Measurements from ENCODE around the gene CSTF2. TPM values are rescaled to one million over a fixed set of nuclear protein-coding genes. Genes with fewer than 3 reads are reported as not detected.
A peak's percentile ranks its signal among the peaks of the same experiment; 100 is the strongest.
"Not testable (repeated sequence)": the region's sequence is repeated elsewhere in the genome, so short reads cannot be mapped to it uniquely, and the experiment has no call there.

CSTF2 gene
- total and polyA plus RNA-seq, 7 experiments from 2014 or later: 8.6 to 41.8 (median 16.1) TPM

DNA sequence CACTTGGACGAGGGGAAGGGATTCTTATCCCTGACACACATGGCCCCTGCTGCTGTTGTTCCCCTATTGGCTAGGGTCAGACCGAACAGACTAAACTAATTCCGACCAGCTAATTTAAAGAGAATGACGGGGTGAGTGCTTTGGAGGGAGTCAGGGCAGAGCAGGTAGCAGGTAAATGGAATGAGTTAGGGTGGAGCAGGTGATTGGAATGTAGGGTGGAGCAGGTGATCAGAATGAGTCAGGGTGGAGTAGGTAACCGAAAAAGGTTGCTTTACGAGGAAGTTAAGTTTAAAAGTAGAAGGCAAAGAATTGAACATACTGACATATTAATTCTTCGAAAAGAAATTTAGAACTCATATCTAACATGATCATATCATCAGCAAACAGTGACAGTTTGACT lies 11.9 kb upstream of the CSTF2 start:
- H3K27ac ChIP-seq (ENCODE audit: low read depth, low read length); CTCF ChIA-PET; H3K36me3 Mint-ChIP-seq; POLR2A ChIA-PET; intact Hi-C loops (cut with micrococcal nuclease); H3K9me3 ChIP-seq (ENCODE audit: control insufficient read depth in 2 of 3, low read length in 3 of 3); H3K36me3 ChIP-seq (ENCODE audit: control insufficient read depth in 2 of 3, insufficient read depth in 3 of 3, low read length in 3 of 3); H3K4me1 ChIP-seq (ENCODE audit: control insufficient read depth in 2 of 2, insufficient read depth in 2 of 2, low read length in 2 of 2); ATAC-seq; H3K4me3 Mint-ChIP-seq; H3K4me3 ChIP-seq (ENCODE audit: low read length); H3K27ac Mint-ChIP-seq; H3K27me3 ChIP-seq (ENCODE audit: control insufficient read depth in 2 of 2, insufficient read depth in 2 of 2, low read length in 2 of 2); DNase-seq; H3K4me1 Mint-ChIP-seq: not testable (repeated sequence)
- H3K9me3 Mint-ChIP-seq: peaks cover 0 to 44% (median 12%) of the 10 kb centered on the region in 11 donors
- H3K27me3 Mint-ChIP-seq: peaks cover 20 to 48% (median 27%) of the 10 kb centered on the region in 5 donors

DNA sequence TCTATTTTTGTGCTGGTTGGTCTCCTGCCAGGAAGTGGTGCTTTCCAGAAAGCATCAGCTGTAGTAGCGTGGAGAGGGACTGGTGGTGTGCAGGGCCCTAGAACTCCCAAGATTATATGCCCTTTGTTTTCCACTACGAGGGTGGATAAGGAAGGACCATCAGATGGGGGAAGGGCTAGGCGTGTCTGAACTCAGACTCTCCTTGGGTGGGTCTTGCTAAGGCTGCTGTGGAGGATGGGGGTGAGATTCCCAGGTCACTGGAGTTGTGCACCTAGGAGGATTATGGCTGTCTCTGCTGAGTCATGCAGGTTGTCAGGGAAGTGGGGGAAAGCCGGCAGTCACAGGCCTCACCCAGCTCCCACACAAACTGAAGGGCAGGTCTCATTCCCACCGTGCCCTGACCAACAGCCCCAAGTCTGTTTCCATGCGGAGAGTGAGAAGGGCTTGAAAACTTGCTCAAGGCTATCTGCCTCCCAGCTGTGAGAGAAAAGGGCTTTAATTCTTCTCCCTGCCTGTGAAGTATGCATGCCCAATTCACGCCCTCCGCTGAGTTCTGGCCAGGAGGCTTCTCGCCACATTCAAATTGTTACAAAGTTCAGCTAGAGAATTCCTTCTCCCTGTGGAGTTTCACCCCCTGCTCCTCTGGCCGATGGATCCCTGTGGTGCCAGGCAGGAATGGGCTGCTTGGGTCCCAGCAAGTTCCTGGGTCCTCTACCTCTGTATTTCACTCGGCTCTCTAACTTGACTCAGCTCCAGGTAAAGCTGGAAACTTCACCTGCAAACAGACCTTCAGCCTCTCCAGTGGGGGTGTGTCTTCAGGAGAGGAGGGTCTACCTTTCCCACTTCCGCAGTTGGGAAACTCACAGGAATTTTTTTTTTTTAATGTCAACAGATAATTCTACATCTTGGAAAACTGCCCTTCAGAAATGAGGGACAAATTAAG lies 7.7 kb upstream of the CSTF2 start:
- DNase-seq (no peak), ATAC-seq (no peak)
- no peak overlapping the region for H3K4me3 Mint-ChIP-seq
- CTCF ChIA-PET: no interaction called here
- peaks cover 20 to 56% (median 31%) of the 10 kb centered on the region in 5 donors for H3K27me3 Mint-ChIP-seq
- H3K27me3 ChIP-seq (ENCODE audit: control insufficient read depth in 2 of 2, insufficient read depth in 2 of 2, low read length in 2 of 2): no peaks in the 10 kb centered on the region
- H3K9me3 Mint-ChIP-seq: peaks cover 0 to 19% (median 5%) of the 10 kb centered on the region in 11 donors
- no peak overlapping the region for H3K27ac ChIP-seq (ENCODE audit: low read depth, low read length)
- H3K9me3 ChIP-seq (ENCODE audit: control insufficient read depth in 2 of 3, low read length in 3 of 3): no peaks in the 10 kb centered on the region
- H3K36me3 ChIP-seq (ENCODE audit: control insufficient read depth in 2 of 3, insufficient read depth in 3 of 3, low read length in 3 of 3): no peaks in the 10 kb centered on the region
- no peak overlapping the region for H3K27ac Mint-ChIP-seq
- POLR2A ChIA-PET: no interaction called here
- H3K4me1 ChIP-seq (ENCODE audit: control insufficient read depth in 2 of 2, insufficient read depth in 2 of 2, low read length in 2 of 2): no peaks in the 10 kb centered on the region
- H3K36me3 Mint-ChIP-seq: no peaks in the 10 kb centered on the region
- H3K4me3 ChIP-seq (ENCODE audit: low read length): no peak overlapping the region
- intact Hi-C loops (cut with micrococcal nuclease): no loop called here
- no peaks in the 10 kb centered on the region for H3K4me1 Mint-ChIP-seq

DNA sequence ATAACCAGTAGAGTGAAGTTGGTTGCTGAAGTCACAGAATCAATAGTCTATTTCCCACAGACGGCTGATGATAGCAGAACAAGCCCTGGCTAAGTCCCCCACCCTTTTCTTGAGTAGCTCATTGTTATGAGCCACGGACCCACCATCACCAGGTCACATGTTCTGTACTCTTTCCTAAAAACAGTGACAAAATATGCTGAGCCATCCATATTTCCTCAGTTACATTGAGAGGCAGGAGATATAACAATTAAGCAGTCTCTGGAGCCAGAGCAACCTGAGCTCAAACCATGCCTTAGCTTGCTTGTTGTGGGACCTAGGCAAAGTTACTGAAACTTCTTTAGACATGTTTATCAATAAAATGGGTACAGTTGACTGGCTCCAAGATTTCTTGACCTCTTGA lies 2.9 kb upstream of the CSTF2 start:
- H3K36me3 ChIP-seq (ENCODE audit: control insufficient read depth in 2 of 3, insufficient read depth in 3 of 3, low read length in 3 of 3): peaks cover 0 to 3% (median 0%) of the 10 kb centered on the region in 3 experiments
- peaks cover 0 to 4% (median 3%) of the 10 kb centered on the region in 5 donors for H3K36me3 Mint-ChIP-seq
- H3K9me3 Mint-ChIP-seq: peaks cover 0 to 6% (median 0%) of the 10 kb centered on the region in 11 donors
- H3K27me3 Mint-ChIP-seq: peaks cover 4 to 29% (median 5%) of the 10 kb centered on the region in 5 donors
- no peaks in the 10 kb centered on the region for H3K9me3 ChIP-seq (ENCODE audit: control insufficient read depth in 2 of 3, low read length in 3 of 3)
- H3K27ac ChIP-seq (ENCODE audit: low read depth, low read length): no peak overlapping the region
- H3K4me1 Mint-ChIP-seq: peaks cover 5 to 10% (median 6%) of the 10 kb centered on the region in 7 donors
- H3K27me3 ChIP-seq (ENCODE audit: control insufficient read depth in 2 of 2, insufficient read depth in 2 of 2, low read length in 2 of 2): no peaks in the 10 kb centered on the region
- H3K4me1 ChIP-seq (ENCODE audit: control insufficient read depth in 2 of 2, insufficient read depth in 2 of 2, low read length in 2 of 2): no peaks in the 10 kb centered on the region
- H3K4me3 ChIP-seq (ENCODE audit: low read length): no peak overlapping the region
- DNase-seq: no peak
- CTCF ChIA-PET: no interaction called here
- intact Hi-C loops (cut with micrococcal nuclease): no loop called here
- no peak for ATAC-seq
- H3K4me3 Mint-ChIP-seq: no peak overlapping the region
- H3K27ac Mint-ChIP-seq: no peak overlapping the region
- POLR2A ChIA-PET: no interaction called here

DNA sequence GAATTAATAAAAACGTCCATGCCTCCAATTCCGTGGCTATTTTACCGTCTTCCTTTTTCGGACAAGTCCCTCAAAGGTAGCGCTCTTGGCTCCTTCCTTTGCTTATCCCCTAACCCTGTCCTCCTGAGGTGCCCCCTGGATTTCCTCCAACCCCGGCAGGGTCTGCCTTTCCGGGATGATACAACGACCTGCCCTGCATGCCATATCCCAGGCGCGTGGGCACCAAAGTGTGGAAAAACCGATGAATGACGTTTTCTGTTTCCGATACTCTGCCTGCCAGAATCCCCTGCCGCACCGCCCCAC lies 706 bp upstream of the CSTF2 start:
- DNase-seq: peak in 1 of 9 donors; percentile 39
- H3K9me3 ChIP-seq (ENCODE audit: control insufficient read depth in 2 of 3, low read length in 3 of 3): no peaks in the 10 kb centered on the region
- peaks cover 0 to 16% (median 0%) of the 10 kb centered on the region in 3 experiments for H3K36me3 ChIP-seq (ENCODE audit: control insufficient read depth in 2 of 3, insufficient read depth in 3 of 3, low read length in 3 of 3)
- Mint-ChIP-seq H3K27me3 (peaks cover 0 to 16% (median 4%) of the 10 kb centered on the region in 5 donors), H3K27ac (peak overlapping the region; percentile 85 to 97 (median 93)), H3K36me3 (peaks cover 0 to 11% (median 8%) of the 10 kb centered on the region in 5 donors), H3K9me3 (no peaks in the 10 kb centered on the region), H3K4me3 (peak overlapping the region; percentile 85 to 96 (median 91)), H3K4me1 (peaks cover 5 to 10% (median 6%) of the 10 kb centered on the region in 7 donors)
- POLR2A ChIA-PET: no interaction called here
- intact Hi-C loops (cut with micrococcal nuclease): loop anchor here in 1 of 2 donors (1.0 kb wide), 1 partner anchor 571 kb away; no protein-coding TSS in a partner anchor
- peak overlapping the region; percentile 68 for H3K4me3 ChIP-seq (ENCODE audit: low read length)
- peak overlapping the region; percentile 80 for H3K27ac ChIP-seq (ENCODE audit: low read depth, low read length)
- no peaks in the 10 kb centered on the region for H3K27me3 ChIP-seq (ENCODE audit: control insufficient read depth in 2 of 2, insufficient read depth in 2 of 2, low read length in 2 of 2)
- CTCF ChIA-PET: no interaction called here
- ATAC-seq: no peak
- no peaks in the 10 kb centered on the region for H3K4me1 ChIP-seq (ENCODE audit: control insufficient read depth in 2 of 2, insufficient read depth in 2 of 2, low read length in 2 of 2)

DNA sequence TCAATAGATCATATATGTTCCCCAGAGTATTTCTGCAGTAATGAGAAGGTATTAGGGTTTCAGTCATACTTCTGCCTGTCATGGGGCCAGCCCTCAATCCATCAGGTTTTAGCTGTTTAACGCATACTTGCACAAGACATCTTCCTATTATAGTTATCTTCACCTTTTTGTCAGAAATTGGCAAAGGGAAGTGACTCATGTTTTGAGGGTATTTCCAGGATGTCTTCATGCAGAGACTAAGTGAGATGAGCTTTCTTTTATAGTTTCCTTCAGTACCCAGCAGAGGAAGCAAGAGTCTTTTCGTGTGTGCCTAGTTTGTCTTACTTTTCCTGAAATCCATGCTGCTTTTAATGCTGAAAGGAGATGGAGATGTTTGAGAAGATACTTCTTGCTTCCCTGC lies 9.5 kb downstream of the CSTF2 start:
- Histone ChIP-seq H3K4me1 (ENCODE audit: control insufficient read depth in 2 of 2, insufficient read depth in 2 of 2, low read length in 2 of 2) (no peaks in the 10 kb centered on the region), H3K27me3 (ENCODE audit: control insufficient read depth in 2 of 2, insufficient read depth in 2 of 2, low read length in 2 of 2) (no peaks in the 10 kb centered on the region), H3K36me3 (ENCODE audit: control insufficient read depth in 2 of 3, insufficient read depth in 3 of 3, low read length in 3 of 3) (peaks cover 0 to 44% (median 4%) of the 10 kb centered on the region in 3 experiments), H3K9me3 (ENCODE audit: control insufficient read depth in 2 of 3, low read length in 3 of 3) (no peaks in the 10 kb centered on the region), H3K4me3 (ENCODE audit: low read length) (no peak overlapping the region), H3K27ac (ENCODE audit: low read depth, low read length) (peak overlapping the region; percentile 46)
- H3K27ac Mint-ChIP-seq: peak overlapping the region in 8 of 9 donors; percentile 62 to 99 (median 84)
- H3K4me1 Mint-ChIP-seq: peaks cover 8 to 30% (median 13%) of the 10 kb centered on the region in 7 donors
- H3K9me3 Mint-ChIP-seq: peaks cover 0 to 3% (median 0%) of the 10 kb centered on the region in 11 donors
- peaks cover 8 to 37% (median 21%) of the 10 kb centered on the region in 5 donors for H3K36me3 Mint-ChIP-seq
- peak; percentile 80 for ATAC-seq
- ChIA-PET POLR2A (no interaction called here), CTCF (no interaction called here)
- no peaks in the 10 kb centered on the region for H3K27me3 Mint-ChIP-seq
- peak overlapping the region in 9 of 10 donors; percentile 23 to 81 (median 48) for H3K4me3 Mint-ChIP-seq
- intact Hi-C loops (cut with micrococcal nuclease): loop anchor here in 1 of 2 donors (1.0 to 10.0 kb wide), 5 partner anchors 9 to 1768 kb away; partner anchors contain the start of genes ARMCX5, CSTF2, TIMM8A and TRMT2B
- DNase-seq: peak in 4 of 9 donors; percentile 9 to 19 (median 13)

DNA sequence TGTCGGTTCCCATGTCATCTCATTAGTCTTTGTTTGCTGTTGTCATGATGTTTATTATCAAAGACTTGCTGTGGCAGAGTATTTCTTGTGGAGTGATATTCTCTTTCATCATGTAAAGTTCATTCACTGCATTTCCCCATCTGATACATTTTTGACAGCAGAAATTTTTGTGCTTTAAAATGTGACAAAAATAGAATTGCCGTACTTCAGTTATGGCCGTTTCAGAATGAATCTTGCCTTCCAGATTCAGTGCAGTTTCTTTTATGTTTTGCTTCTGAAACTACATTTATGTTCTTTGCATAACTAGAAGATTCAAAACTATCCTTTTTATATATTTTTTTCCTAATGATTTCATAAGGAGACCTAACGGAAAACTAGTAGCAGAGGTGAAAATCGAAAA lies 10.0 kb downstream of the CSTF2 start:
- peak overlapping the region in 9 of 10 donors; percentile 23 to 81 (median 48) for H3K4me3 Mint-ChIP-seq
- intact Hi-C loops (cut with micrococcal nuclease): loop anchor here in 1 of 2 donors (2.0 kb wide), 1 partner anchor 223 kb away; the partner anchor contains the start of gene TRMT2B
- DNase-seq (no peak), ATAC-seq (peak; percentile 18)
- H3K27ac ChIP-seq (ENCODE audit: low read depth, low read length): peak overlapping the region; percentile 40
- H3K36me3 ChIP-seq (ENCODE audit: control insufficient read depth in 2 of 3, insufficient read depth in 3 of 3, low read length in 3 of 3): peaks cover 0 to 44% (median 4%) of the 10 kb centered on the region in 3 experiments
- peaks cover 8 to 34% (median 20%) of the 10 kb centered on the region in 5 donors for H3K36me3 Mint-ChIP-seq
- H3K4me3 ChIP-seq (ENCODE audit: low read length): no peak overlapping the region
- H3K4me1 Mint-ChIP-seq: peaks cover 8 to 30% (median 13%) of the 10 kb centered on the region in 7 donors
- ChIA-PET POLR2A (no interaction called here), CTCF (no interaction called here)
- peak overlapping the region in 8 of 9 donors; percentile 62 to 99 (median 84) for H3K27ac Mint-ChIP-seq
- no peaks in the 10 kb centered on the region for H3K27me3 ChIP-seq (ENCODE audit: control insufficient read depth in 2 of 2, insufficient read depth in 2 of 2, low read length in 2 of 2)
- no peaks in the 10 kb centered on the region for H3K4me1 ChIP-seq (ENCODE audit: control insufficient read depth in 2 of 2, insufficient read depth in 2 of 2, low read length in 2 of 2)
- H3K9me3 Mint-ChIP-seq: peaks cover 0 to 3% (median 0%) of the 10 kb centered on the region in 11 donors
- no peaks in the 10 kb centered on the region for H3K9me3 ChIP-seq (ENCODE audit: control insufficient read depth in 2 of 3, low read length in 3 of 3)
- no peaks in the 10 kb centered on the region for H3K27me3 Mint-ChIP-seq
